Suppressor macrophage treated with lipopolysaccharide for 1 hour (primary cell): ENCODE data around the gene CAMK4.
"Not testable (repeated sequence)": the region's sequence is repeated elsewhere in the genome, so short reads cannot be mapped to it uniquely, and the experiment has no call there.

Experiments used
- DNase-seq, 3 donors: peaks; one replicate each; pipeline ENCODE4 v3.0.0-alpha.2; 2020 to 2022

The CAMK4 gene

GRCh38 chr5:111229871-111230810 lies 6.0 kb downstream of the CAMK4 start:
- no peak for DNase-seq

GRCh38 chr5:111231119-111231518 lies 6.9 kb downstream of the CAMK4 start:
- peak in 2 of 3 donors; percentile 4 to 14 for DNase-seq

- DNase-seq = no peak
Measured at GRCh38 chr5:111232311-111233051, 8.3 kb downstream of the CAMK4 start.

GRCh38 chr5:111233052-111233374 lies 8.8 kb downstream of the CAMK4 start:
- no peak for DNase-seq

- no peak for DNase-seq
Measured at GRCh38 chr5:111234125-111234524, 9.9 kb downstream of the CAMK4 start.

GRCh38 chr5:111235635-111236034 lies 11.5 kb downstream of the CAMK4 start:
- no peak for DNase-seq

- DNase-seq = no peak
Measured at GRCh38 chr5:111236348-111236747, 12.2 kb downstream of the CAMK4 start.

GRCh38 chr5:111236995-111237394 lies 12.8 kb downstream of the CAMK4 start:
- no peak for DNase-seq

- no peak for DNase-seq
Measured at GRCh38 chr5:111237470-111237869, 13.3 kb downstream of the CAMK4 start.

GRCh38 chr5:111238431-111239225 lies 14.4 kb downstream of the CAMK4 start:
- DNase-seq = no peak

- DNase-seq = no peak
Measured at GRCh38 chr5:111241696-111242095, 17.5 kb downstream of the CAMK4 start.

GRCh38 chr5:111242606-111243005 lies 18.4 kb downstream of the CAMK4 start:
- DNase-seq = no peak

GRCh38 chr5:111243318-111243717 lies 19.1 kb downstream of the CAMK4 start:
- no peak for DNase-seq

- no peak for DNase-seq
Measured at GRCh38 chr5:111245654-111246053, 21.5 kb downstream of the CAMK4 start.

GRCh38 chr5:111246459-111246858 lies 22.3 kb downstream of the CAMK4 start:
- no peak for DNase-seq

GRCh38 chr5:111248571-111248970 lies 24.4 kb downstream of the CAMK4 start:
- no peak for DNase-seq

- DNase-seq = no peak
Measured at GRCh38 chr5:111251921-111252320, 27.7 kb downstream of the CAMK4 start.

- DNase-seq = no peak
Measured at GRCh38 chr5:111252799-111253545, 28.8 kb downstream of the CAMK4 start.

GRCh38 chr5:111254613-111255012 lies 30.4 kb downstream of the CAMK4 start:
- DNase-seq = peak; percentile 19 to 41 (median 35)

GRCh38 chr5:111255169-111255568 lies 31.0 kb downstream of the CAMK4 start:
- no peak for DNase-seq

- DNase-seq = no peak
Measured at GRCh38 chr5:111256128-111256527, 31.9 kb downstream of the CAMK4 start.

GRCh38 chr5:111257610-111258009 lies 33.4 kb downstream of the CAMK4 start:
- DNase-seq = not testable (repeated sequence)

- no peak for DNase-seq
Measured at GRCh38 chr5:111259636-111260035, 35.5 kb downstream of the CAMK4 start.
